OCI-M1 (cell line): Measurements from ENCODE around the gene NUDT2.

Experiments
- DNase-seq: peaks from one replicate; lab custom pipeline; 2025; lab: John Stamatoyannopoulos, UW

NUDT2 gene

GRCh38 chr9:34385561-34386230 lies 56.3 kb downstream of the NUDT2 start:
- no peak for DNase-seq

GRCh38 chr9:34386656-34387055 lies 57.3 kb downstream of the NUDT2 start:
- no peak for DNase-seq

- no peak for DNase-seq
These were observed 57.9 kb downstream of the NUDT2 start for GRCh38 chr9:34387239-34387638.

GRCh38 chr9:34392511-34392910 lies 63.1 kb downstream of the NUDT2 start:
- DNase-seq = no peak
